ENCODE data around the gene INPP5A. TPM values are rescaled to one million over a fixed set of nuclear protein-coding genes. Genes with fewer than 3 reads are reported as not detected.
A peak's percentile ranks its signal among the peaks of the same experiment; 100 is the strongest.

INPP5A gene
- total RNA-seq, 6 donors from 2014 or later: 28.6 to 81.7 (median 44.8) TPM

DNA sequence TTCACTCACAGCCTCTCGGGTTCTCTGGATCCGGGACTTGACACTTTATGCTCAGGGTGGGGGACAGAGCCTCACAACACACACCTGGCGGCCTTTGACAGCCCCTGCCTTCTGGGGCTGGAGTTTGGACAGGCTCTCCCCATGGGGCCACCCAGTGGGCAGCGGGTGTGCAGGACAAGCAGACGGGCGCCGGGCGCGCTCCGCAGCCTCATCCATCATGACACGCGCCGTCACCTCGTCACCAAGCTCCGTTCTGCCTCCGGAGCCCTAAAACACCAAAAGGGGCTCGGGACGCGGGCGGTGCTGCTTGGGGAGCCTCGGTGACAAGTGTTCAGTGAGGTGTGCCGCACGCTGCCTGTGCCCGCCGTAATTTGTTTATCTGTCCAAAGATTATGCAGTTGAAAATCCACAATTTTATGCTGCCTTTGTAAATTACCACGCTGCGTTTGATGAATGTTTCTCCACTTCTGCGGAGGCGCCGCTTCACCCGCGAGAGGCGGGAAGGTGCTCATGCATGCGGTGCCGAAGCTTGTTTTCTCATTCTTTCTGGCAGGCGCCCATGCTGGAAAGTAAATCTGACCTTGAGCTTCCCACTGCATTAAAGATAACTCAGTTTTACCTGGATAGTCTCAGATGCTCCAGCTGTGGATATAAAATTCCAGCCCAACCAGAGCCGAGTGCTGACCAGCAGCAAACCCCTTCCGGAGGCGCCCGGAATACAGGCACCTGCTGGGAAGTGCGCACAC is 242.1 kb downstream of the INPP5A start:
- Histone ChIP-seq H3K4me3 (no peak overlapping the region), H3K27ac (no peak overlapping the region), H3K27me3 (peaks cover 0 to 8% (median 3%) of the 10 kb centered on the region in 4 donors), H3K36me3 (peaks cover 0 to 73% (median 41%) of the 10 kb centered on the region in 4 donors), H3K9me3 (no peaks in the 10 kb centered on the region), H3K4me1 (peaks cover 0 to 8% (median 1%) of the 10 kb centered on the region in 4 donors)
- DNase-seq (no peak), ATAC-seq (ENCODE audit: low FRiP score in 2 of 2) (no peak)
- TF ChIP-seq, protein P1, sequence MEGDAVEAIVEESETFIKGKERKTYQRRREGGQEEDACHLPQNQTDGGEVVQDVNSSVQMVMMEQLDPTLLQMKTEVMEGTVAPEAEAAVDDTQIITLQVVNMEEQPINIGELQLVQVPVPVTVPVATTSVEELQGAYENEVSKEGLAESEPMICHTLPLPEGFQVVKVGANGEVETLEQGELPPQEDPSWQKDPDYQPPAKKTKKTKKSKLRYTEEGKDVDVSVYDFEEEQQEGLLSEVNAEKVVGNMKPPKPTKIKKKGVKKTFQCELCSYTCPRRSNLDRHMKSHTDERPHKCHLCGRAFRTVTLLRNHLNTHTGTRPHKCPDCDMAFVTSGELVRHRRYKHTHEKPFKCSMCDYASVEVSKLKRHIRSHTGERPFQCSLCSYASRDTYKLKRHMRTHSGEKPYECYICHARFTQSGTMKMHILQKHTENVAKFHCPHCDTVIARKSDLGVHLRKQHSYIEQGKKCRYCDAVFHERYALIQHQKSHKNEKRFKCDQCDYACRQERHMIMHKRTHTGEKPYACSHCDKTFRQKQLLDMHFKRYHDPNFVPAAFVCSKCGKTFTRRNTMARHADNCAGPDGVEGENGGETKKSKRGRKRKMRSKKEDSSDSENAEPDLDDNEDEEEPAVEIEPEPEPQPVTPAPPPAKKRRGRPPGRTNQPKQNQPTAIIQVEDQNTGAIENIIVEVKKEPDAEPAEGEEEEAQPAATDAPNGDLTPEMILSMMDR (IDR thresholded peaks at IDR 0.05): no peak
- 96 to 97% methylated on average over 32 to 41 of the region's 41 CpGs for WGBS, 2 donors

DNA sequence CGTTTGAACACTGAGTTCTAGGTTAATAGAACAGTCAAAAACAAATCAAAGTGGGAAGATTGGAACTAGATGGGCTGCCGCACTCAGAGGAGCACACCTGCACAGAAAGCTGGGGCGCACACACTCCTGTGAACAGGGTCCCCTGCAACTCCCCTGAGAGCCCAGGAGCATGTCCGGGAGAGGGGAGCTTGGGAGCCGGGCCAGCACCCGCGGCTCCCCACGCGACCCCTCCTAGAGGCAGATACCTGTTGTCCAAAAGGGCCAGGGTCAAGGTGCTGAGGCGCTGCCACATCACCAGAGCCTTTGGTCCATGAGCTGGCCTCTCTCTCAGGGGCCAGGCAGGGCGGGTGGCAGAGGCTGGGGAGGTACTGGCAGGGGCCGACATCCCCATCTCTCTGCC is 242.8 kb downstream of the INPP5A start:
- no peaks in the 10 kb centered on the region for H3K9me3 ChIP-seq
- ATAC-seq (ENCODE audit: low FRiP score in 2 of 2): no peak
- H3K4me3 ChIP-seq: no peak overlapping the region
- H3K27me3 ChIP-seq: peaks cover 0 to 14% (median 6%) of the 10 kb centered on the region in 4 donors
- DNase-seq: peak in 1 of 2 donors; percentile 55
- H3K27ac ChIP-seq: no peak overlapping the region
- 92 to 94% methylated on average over 5 to 11 of the region's 12 CpGs for WGBS, 2 donors
- peaks cover 0 to 15% (median 5%) of the 10 kb centered on the region in 4 donors for H3K4me1 ChIP-seq
- no peak for TF ChIP-seq POLR2A (IDR thresholded peaks at IDR 0.05)
- TF ChIP-seq, protein P1 (IDR thresholded peaks at IDR 0.05): no peak
- TF ChIP-seq POLR2AphosphoS5 (IDR thresholded peaks at IDR 0.05): no peak
- no peak for TF ChIP-seq EP300 (IDR thresholded peaks at IDR 0.05)
- peaks cover 0 to 71% (median 41%) of the 10 kb centered on the region in 4 donors for H3K36me3 ChIP-seq

DNA sequence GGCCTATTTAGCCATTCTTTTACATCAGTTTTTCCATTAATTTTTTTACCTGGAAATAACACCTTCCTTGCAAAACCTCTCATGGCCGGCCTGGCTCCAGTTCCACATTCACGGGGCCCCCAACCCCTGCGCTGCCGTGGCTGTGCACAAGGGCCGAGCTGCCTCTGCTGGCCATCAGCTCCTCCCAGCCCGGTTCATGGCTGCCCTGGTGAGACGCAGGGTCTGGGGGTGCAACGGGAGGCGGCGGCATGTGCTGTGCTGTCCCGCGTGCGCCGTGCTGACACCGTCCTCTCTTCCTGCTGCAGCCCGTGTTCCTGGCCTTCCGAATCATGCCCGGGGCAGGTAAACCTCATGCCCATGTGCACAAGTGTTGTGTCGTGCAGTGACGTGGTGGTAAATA is 244.0 kb downstream of the INPP5A start:
- TF ChIP-seq, protein P1 (IDR thresholded peaks at IDR 0.05): no peak
- TF ChIP-seq POLR2AphosphoS5 (IDR thresholded peaks at IDR 0.05) (no peak), EP300 (IDR thresholded peaks at IDR 0.05) (no peak), POLR2A (IDR thresholded peaks at IDR 0.05) (no peak)
- ATAC-seq (ENCODE audit: low FRiP score in 2 of 2) (no peak), DNase-seq (peak in 1 of 2 donors; percentile 59)
- Histone ChIP-seq H3K4me1 (peaks cover 4 to 24% (median 12%) of the 10 kb centered on the region in 4 donors), H3K27me3 (peaks cover 0 to 23% (median 12%) of the 10 kb centered on the region in 4 donors), H3K4me3 (no peak overlapping the region), H3K36me3 (peaks cover 0 to 60% (median 41%) of the 10 kb centered on the region in 4 donors), H3K27ac (no peak overlapping the region), H3K9me3 (no peaks in the 10 kb centered on the region)
- WGBS, 2 donors: 95 to 97% methylated on average over 20 of the region's 20 CpGs

DNA sequence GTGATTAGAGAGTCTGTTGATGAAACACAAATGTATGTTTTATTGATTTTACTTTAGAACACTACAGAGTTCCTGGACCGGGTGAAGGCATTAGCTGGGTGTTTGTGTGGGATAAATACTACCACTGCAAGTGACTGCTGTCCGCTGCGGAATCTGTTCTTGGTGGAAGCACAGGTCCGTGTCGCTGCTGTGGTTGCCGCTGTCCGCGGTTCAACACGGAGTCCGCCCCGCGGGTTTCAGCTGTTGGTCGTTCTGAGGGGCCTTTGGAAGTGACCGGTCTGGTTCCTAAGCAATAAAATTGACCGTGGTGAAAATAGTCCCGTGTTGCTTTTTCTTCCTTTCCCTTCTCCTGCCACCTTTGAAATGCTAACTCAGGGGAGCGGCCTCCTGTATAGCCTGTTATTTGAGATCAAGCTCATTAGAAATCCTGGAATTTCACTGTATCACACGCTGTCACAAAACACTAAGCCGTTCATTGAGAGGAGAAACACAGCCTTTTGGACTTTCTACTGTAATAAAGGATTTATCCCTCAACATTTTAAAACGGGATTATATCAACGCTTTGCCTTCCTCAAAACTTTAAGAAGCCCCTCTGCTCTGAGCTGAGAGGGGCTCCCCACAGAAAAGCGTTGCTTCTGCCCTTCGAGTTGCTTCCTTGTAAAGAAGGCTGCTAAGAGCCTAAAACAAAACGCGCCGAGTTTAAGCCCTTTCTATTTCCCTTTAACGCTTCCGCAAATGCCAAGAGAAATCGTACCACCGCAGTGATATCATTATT is 245.8 kb downstream of the INPP5A start:
- no peak overlapping the region for H3K27ac ChIP-seq
- H3K27me3 ChIP-seq: peaks cover 6 to 40% (median 29%) of the 10 kb centered on the region in 4 donors
- no peak for TF ChIP-seq POLR2A (IDR thresholded peaks at IDR 0.05)
- TF ChIP-seq POLR2AphosphoS5 (IDR thresholded peaks at IDR 0.05): no peak
- TF ChIP-seq, protein P1 (IDR thresholded peaks at IDR 0.05): no peak
- no peak for TF ChIP-seq EP300 (IDR thresholded peaks at IDR 0.05)
- no peaks in the 10 kb centered on the region for H3K9me3 ChIP-seq
- ATAC-seq (ENCODE audit: low FRiP score in 2 of 2) (no peak), DNase-seq (peak in 1 of 2 donors; percentile 35)
- WGBS, 2 donors: 89 to 90% methylated on average over 30 of the region's 30 CpGs
- H3K36me3 ChIP-seq: peaks cover 0 to 46% (median 38%) of the 10 kb centered on the region in 4 donors
- peaks cover 16 to 42% (median 29%) of the 10 kb centered on the region in 4 donors for H3K4me1 ChIP-seq
- H3K4me3 ChIP-seq: no peak overlapping the region

Data from upper lobe of left lung (tissue), 6 donors.